Endothelial cell of umbilical vein (primary cell): ENCODE measurements around the gene BCL10. TPM values are rescaled to one million over a fixed set of nuclear protein-coding genes. Genes with fewer than 3 reads are reported as not detected.

Experiments used
- BruUV-seq: library from RNA; stranded (reverse); fragments of 400-500 nt; replicated peaks from 2 replicates; lab custom pipeline; 2021; lab: Mats Ljungman, UMichigan
- CTCF ChIA-PET: fragments of 300-600, 350-600 bp; sonication (Branson Sonifier 250); formaldehyde crosslinking; loops from one replicate; lab custom pipeline; 2021; ENCODE audit warnings: antibody characterized with exemption, inconsistent platforms; lab: Charles Lee
- POLR2A ChIA-PET: fragments of 300-600, 350-600 bp; sonication (Branson Sonifier 250); formaldehyde crosslinking; loops from one replicate; lab custom pipeline; 2021; ENCODE audit warnings: antibody characterized with exemption, inconsistent platforms; lab: Charles Lee
- DNase-seq: peaks from one replicate; pipeline ENCODE4 v3.0.0-alpha.2; 2011; ENCODE audit warnings: low read depth, low spot score
- FAIRE-seq: peaks from 2 replicates; lab custom pipeline; 2011; peaks lifted over from hg19 to GRCh38; lab: Jason Lieb, UNC
- H2AFZ ChIP-seq: 2 replicates; pipeline ENCODE4 v1.6.0; 2012; ENCODE audit warnings: low read depth, low read length, control low read depth, inconsistent platforms
- H3K27ac ChIP-seq: 2 replicates; pipeline ENCODE4 v1.5.1; 2011; ENCODE audit warnings: low read depth, mild to moderate bottlenecking, control low read depth, low read length, moderate library complexity; ENCODE audit not compliant: insufficient read depth
- H3K27me3 ChIP-seq, 2 experiments: 2 replicates each; pipeline versions ENCODE4 v1.6.0 to v1.6.1; 2011; ENCODE audit warnings: low read length in 2 of 2, mixed read lengths in 1 of 2; ENCODE audit not compliant: control insufficient read depth in 2 of 2, insufficient read depth in 2 of 2
- H3K36me3 ChIP-seq, 2 experiments: 2 replicates in 1 of 2; 3 replicates in 1 of 2; pipeline ENCODE4 v1.5.1; 2011; ENCODE audit warnings: low read length in 2 of 2, mild to moderate bottlenecking in 1 of 2, moderate library complexity in 1 of 2; ENCODE audit not compliant: control insufficient read depth in 2 of 2, insufficient read depth in 2 of 2; ENCODE audit errors: extremely low read depth in 1 of 2
- H3K4me1 ChIP-seq: 3 replicates; pipeline ENCODE4 v1.5.1; 2011; ENCODE audit warnings: mild to moderate bottlenecking, low read length; ENCODE audit not compliant: control insufficient read depth, insufficient read depth; ENCODE audit errors: extremely low read depth
- H3K4me2 ChIP-seq: 2 replicates; pipeline ENCODE4 v1.6.1; 2011; ENCODE audit warnings: low read length, control low read depth, mixed read lengths; ENCODE audit not compliant: insufficient read depth
- H3K4me3 ChIP-seq, 3 experiments: fragments of 200-600 bp in 1 of 3; sonication (generic), shearing (Covaris generic) in 1 of 3; replicated peaks in 1 of 3; 2 replicates each; pipeline ENCODE4 v1.5.1; 2011 to 2016; ENCODE audit warnings: control low read depth in 3 of 3, low read length in 3 of 3, mild to moderate bottlenecking in 2 of 3, inconsistent platforms in 1 of 3, low read depth in 1 of 3, moderate library complexity in 1 of 3; ENCODE audit not compliant: insufficient read depth in 1 of 3
- H3K79me2 ChIP-seq: 2 replicates; pipeline ENCODE4 v1.6.0; 2012; ENCODE audit warnings: low read length, inconsistent platforms; ENCODE audit not compliant: control insufficient read depth, insufficient read depth
- H3K9ac ChIP-seq: replicated peaks from 2 replicates; pipeline ENCODE3; 2011; ENCODE audit warnings: low read length, control low read depth; ENCODE audit not compliant: insufficient read depth; ENCODE audit errors: extremely low read depth
- H3K9me1 ChIP-seq: replicated peaks from 3 replicates; pipeline ENCODE4 v1.6.0; 2011; ENCODE audit warnings: mild to moderate bottlenecking, low read length; ENCODE audit not compliant: control insufficient read depth, insufficient read depth; ENCODE audit errors: extremely low read depth
- H3K9me3 ChIP-seq: replicated peaks from 2 replicates; pipeline ENCODE4 v1.5.1; 2012; ENCODE audit warnings: low read length, inconsistent platforms; ENCODE audit not compliant: control insufficient read depth, insufficient read depth
- H4K20me1 ChIP-seq: replicated peaks from 2 replicates; pipeline ENCODE3; 2011; ENCODE audit warnings: mild to moderate bottlenecking, low read length; ENCODE audit not compliant: control insufficient read depth, insufficient read depth; ENCODE audit errors: extremely low read depth
- EZH2 ChIP-seq: IDR thresholded peaks from 2 replicates; pipeline ENCODE4 v1.6.1; 2012; ENCODE audit warnings: borderline replicate concordance, low read depth, mild to moderate bottlenecking, moderate library complexity, low read length, inconsistent platforms; ENCODE audit not compliant: severe bottlenecking
- FOS ChIP-seq: IDR thresholded peaks from 2 replicates; pipeline ENCODE4 v1.6.1; 2011; ENCODE audit warnings: mild to moderate bottlenecking, low read length, moderate library complexity, borderline replicate concordance; ENCODE audit not compliant: insufficient read depth
- GATA2 ChIP-seq: IDR thresholded peaks from 2 replicates; pipeline ENCODE4 v1.7.0; 2011; ENCODE audit warnings: low read depth, mild to moderate bottlenecking, moderate library complexity, mixed read lengths, low read length; ENCODE audit not compliant: insufficient read length, insufficient read depth
- JUN ChIP-seq: IDR thresholded peaks from 2 replicates; pipeline ENCODE4 v1.6.1; 2011; ENCODE audit warnings: borderline replicate concordance, low read depth; ENCODE audit not compliant: insufficient read length, insufficient read depth
- MAX ChIP-seq: IDR thresholded peaks from 2 replicates; pipeline ENCODE4 v1.6.1; 2011; ENCODE audit not compliant: insufficient read depth, insufficient read length
- MYC ChIP-seq: IDR thresholded peaks from one replicate; pipeline ENCODE4 v1.6.1; 2011; ENCODE audit warnings: mild to moderate bottlenecking, low read depth, low read length
- POLR2A ChIP-seq: IDR thresholded peaks from 2 replicates; pipeline ENCODE4 v1.6.1; 2012; ENCODE audit warnings: low read depth, mild to moderate bottlenecking, control low read depth, low read length
- POLR2AphosphoS5 ChIP-seq: IDR thresholded peaks from 2 replicates; pipeline ENCODE4 v1.6.1; 2012; ENCODE audit warnings: low read depth, mild to moderate bottlenecking, control low read depth, low read length, moderate library complexity; ENCODE audit not compliant: insufficient read depth
- dilution Hi-C: fragments of 300-500 bp; cut with MboI; formaldehyde crosslinking; loops from one replicate; pipeline ENCODE4 v1.15.0; 2019; ENCODE audit warnings: low sequenced_read_pairs; ENCODE audit not compliant: extremely low pct_ligation_motif_present
- intact Hi-C: fragments of 100-400 bp; cut with micrococcal nuclease; formaldehyde crosslinking; loops from one replicate; pipeline ENCODE4 v1.10.0; 2022
- polyA plus RNA-seq, 4 experiments: library from polyadenylated mRNA; depleted of rRNA in 3 of 4; stranded (reverse) in 3 of 4; unstranded in 1 of 4; fragments of >200 nt; gene quantifications; 2 replicates each; pipeline versions ENCODE4 v1.2.1 to v1.2.3, GENCODE V29; 2011 to 2012; ENCODE audit warnings: missing spikeins in 1 of 4
- total RNA-seq: library from RNA; stranded (reverse); gene quantifications from 2 replicates; pipeline ENCODE4 v1.2.3, GENCODE V29; 2021
- TF ChIP-seq, protein P1 (sequence below), 2 donors: IDR thresholded peaks; 1 replicate in 1 of 2; 2 replicates in 1 of 2; pipeline ENCODE4 v1.5.1; 2011; ENCODE audit warnings: low read length in 2 of 2, mild to moderate bottlenecking in 2 of 2, moderate library complexity in 2 of 2, control low read depth in 1 of 2, inconsistent platforms in 1 of 2, low read depth in 1 of 2; ENCODE audit not compliant: insufficient read depth in 1 of 2; ENCODE audit errors: extremely low read depth in 1 of 2

The BCL10 gene
- total and polyA plus RNA-seq, 2 donors (not counting 3 experiments of a cell fraction or from before 2014, with no cell fraction given) = 16.1 to 78.6 TPM

GRCh38 chr1:85244271-85245061 lies 32.0 kb downstream of the BCL10 start:
- Histone ChIP-seq H3K9me3 (no peaks in the 10 kb centered on the region), H2AFZ (peak overlapping the region; percentile 74), H3K4me1 (peaks cover 11% of the 10 kb centered on the region), H3K4me2 (peak overlapping the region; percentile 16), H3K9ac (no peak overlapping the region), H3K4me3 (no peak overlapping the region), H4K20me1 (no peaks in the 10 kb centered on the region), H3K9me1 (no peaks in the 10 kb centered on the region), H3K36me3 (no peaks in the 10 kb centered on the region), H3K79me2 (no peaks in the 10 kb centered on the region), H3K27me3 (no peaks in the 10 kb centered on the region), H3K27ac (no peak overlapping the region)
- no peak for DNase-seq
- ChIA-PET POLR2A (no interaction called here), CTCF (interaction anchor here (1.6 to 3.4 kb wide), 4 partner anchors 11 to 300 kb away, joined by 4 to 28 read pairs (median 12); no protein-coding TSS in a partner anchor)
- peak; percentile 72 for FAIRE-seq
- intact Hi-C loops = loop anchor here (5.0 kb wide), 1 partner anchor 42 kb away; the partner anchor contains the start of gene SYDE2
- dilution Hi-C loops = no loop called here
- no peak for TF ChIP-seq EZH2
- no peak for TF ChIP-seq MAX
- BruUV-seq = no TSS peak

- Histone ChIP-seq H3K9ac (no peak overlapping the region), H3K4me3 (no peak overlapping the region), H3K4me1 (peaks cover 11% of the 10 kb centered on the region), H4K20me1 (no peaks in the 10 kb centered on the region), H3K9me3 (no peaks in the 10 kb centered on the region), H3K36me3 (no peaks in the 10 kb centered on the region), H3K27ac (no peak overlapping the region), H3K9me1 (no peaks in the 10 kb centered on the region), H3K4me2 (no peak overlapping the region), H3K27me3 (no peaks in the 10 kb centered on the region), H3K79me2 (no peaks in the 10 kb centered on the region), H2AFZ (no peak overlapping the region)
- ChIA-PET POLR2A (no interaction called here), CTCF (interaction anchor here (3.1 to 3.4 kb wide), 2 partner anchors 12 to 299 kb away, joined by 17 to 28 read pairs; no protein-coding TSS in a partner anchor)
- no peak for FAIRE-seq
- BruUV-seq = no TSS peak
- DNase-seq = no peak
- TF ChIP-seq POLR2AphosphoS5 = no peak
- no peak for TF ChIP-seq POLR2A
- no peak for TF ChIP-seq MYC
- TF ChIP-seq FOS = no peak
- no peak for TF ChIP-seq EZH2
- TF ChIP-seq JUN = no peak
- TF ChIP-seq, protein P1, sequence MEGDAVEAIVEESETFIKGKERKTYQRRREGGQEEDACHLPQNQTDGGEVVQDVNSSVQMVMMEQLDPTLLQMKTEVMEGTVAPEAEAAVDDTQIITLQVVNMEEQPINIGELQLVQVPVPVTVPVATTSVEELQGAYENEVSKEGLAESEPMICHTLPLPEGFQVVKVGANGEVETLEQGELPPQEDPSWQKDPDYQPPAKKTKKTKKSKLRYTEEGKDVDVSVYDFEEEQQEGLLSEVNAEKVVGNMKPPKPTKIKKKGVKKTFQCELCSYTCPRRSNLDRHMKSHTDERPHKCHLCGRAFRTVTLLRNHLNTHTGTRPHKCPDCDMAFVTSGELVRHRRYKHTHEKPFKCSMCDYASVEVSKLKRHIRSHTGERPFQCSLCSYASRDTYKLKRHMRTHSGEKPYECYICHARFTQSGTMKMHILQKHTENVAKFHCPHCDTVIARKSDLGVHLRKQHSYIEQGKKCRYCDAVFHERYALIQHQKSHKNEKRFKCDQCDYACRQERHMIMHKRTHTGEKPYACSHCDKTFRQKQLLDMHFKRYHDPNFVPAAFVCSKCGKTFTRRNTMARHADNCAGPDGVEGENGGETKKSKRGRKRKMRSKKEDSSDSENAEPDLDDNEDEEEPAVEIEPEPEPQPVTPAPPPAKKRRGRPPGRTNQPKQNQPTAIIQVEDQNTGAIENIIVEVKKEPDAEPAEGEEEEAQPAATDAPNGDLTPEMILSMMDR (IDR thresholded peaks at IDR 0.05; ENCODE audit: extremely low read depth in 1 of 2, insufficient read depth in 1 of 2, low read depth in 1 of 2, low read length in 2 of 2) = no peak
- TF ChIP-seq GATA2 = no peak
- TF ChIP-seq MAX = no peak
- dilution Hi-C loops (no loop called here), intact Hi-C loops (loop anchor here (5.0 kb wide), 1 partner anchor 41 kb away; the partner anchor contains the start of gene SYDE2)
These were observed 33.1 kb downstream of the BCL10 start for GRCh38 chr1:85243372-85243771.
